Stimulated activated CD8-positive, alpha-beta memory T cell treated with anti-CD3 and anti-CD28 coated beads, Interleukin-7, amount 100 ng/mL, for 1 hour (primary cell): Measurements from ENCODE around the gene FAM83B.
"Not testable (repeated sequence)": the region's sequence is repeated elsewhere in the genome, so short reads cannot be mapped to it uniquely, and the experiment has no call there.

Source experiments
- DNase-seq, 2 donors: peaks; one replicate each; pipeline ENCODE4 v3.0.0-alpha.2; 2020; ENCODE audit warnings: low read depth in 2 of 2

The FAM83B gene

DNA sequence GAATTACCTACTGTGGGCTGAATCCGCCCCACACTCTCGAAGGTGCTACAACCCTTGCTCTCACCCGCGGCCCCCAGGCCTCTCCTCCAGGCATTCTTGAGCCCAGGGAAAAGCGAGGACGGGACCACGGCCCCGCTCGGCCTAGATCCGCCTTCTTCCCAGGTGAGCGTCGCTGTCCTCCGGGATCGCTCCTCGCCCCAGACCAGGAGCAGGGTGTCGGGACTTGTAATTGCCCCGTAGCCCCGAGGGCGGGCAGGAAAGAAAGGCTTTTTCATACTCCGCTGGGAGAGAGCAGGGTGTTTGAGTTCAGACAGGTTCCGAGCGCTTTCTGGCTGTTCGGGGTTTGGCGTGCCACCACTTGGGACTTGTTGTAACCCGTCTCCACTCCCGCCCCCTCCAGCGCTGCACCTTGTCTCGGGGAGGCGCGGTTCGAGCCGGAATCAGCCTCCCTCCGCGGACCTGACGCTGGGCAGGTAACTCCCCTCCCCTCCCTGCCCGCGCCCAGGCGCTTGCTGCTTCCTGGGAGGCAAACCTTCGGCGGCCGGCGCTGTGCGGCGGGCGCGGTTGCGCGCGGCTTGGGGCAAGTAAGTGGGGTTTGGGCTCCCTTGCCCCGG, at the start of gene FAM83B:
FAM83B (plus strand) TSS at position 529 of the 614 bp plus-strand sequence. CDS start 23,476 bp downstream, outside the sequence.
- DNase-seq, result no peak

- DNase-seq, result not testable (repeated sequence)
Observed at GRCh38 chr6:54796918-54797317, 49.7 kb upstream of the FAM83B start.

GRCh38 chr6:54800050-54800600, 46.4 kb upstream of the FAM83B start:
- DNase-seq, result no peak

- no peak for DNase-seq
Observed at GRCh38 chr6:54801244-54801643, 45.3 kb upstream of the FAM83B start.

GRCh38 chr6:54801669-54802068, 44.9 kb upstream of the FAM83B start:
- no peak for DNase-seq

DNA sequence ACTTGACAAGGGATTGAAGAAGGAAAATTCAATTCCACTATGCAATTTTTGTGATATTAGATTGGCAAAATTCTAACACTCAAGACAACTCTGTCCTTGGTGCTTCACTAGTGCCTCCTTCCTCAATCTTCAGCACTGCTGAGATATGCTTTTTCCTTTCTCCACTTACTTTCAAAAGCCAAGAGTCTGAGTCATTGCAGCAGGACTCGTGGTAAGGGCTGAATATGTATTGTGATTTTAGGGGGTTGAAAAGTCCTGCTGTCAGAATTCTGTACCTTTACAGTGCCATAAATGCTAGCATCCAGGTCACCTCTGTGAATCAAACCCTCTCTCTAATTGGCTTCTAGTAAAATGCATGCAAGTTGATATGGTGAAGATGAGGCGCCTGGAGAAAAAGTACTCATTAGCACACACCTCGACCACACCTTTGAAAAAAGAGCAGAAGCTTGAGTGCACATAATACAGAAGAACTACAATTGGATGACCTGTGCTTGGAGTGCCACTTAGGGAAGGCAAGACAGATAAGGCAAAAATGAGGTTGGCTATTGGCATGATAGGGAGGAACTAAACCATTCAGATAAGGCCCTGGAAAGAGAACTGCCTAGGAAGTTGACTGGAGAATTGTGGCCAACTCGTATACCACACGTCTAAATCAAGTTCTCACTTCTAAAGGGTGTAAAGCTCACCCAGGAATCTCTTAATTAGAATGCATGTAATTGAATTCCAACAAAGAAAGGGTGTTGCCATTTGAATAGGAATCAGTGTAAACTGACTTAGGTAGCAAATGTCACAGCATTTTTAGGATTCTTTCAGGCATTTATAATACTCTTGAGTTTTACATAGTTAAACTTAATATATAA, 43.6 kb upstream of the FAM83B start:
- DNase-seq, result no peak

GRCh38 chr6:54805077-54805476, 41.5 kb upstream of the FAM83B start:
- no peak for DNase-seq

DNA sequence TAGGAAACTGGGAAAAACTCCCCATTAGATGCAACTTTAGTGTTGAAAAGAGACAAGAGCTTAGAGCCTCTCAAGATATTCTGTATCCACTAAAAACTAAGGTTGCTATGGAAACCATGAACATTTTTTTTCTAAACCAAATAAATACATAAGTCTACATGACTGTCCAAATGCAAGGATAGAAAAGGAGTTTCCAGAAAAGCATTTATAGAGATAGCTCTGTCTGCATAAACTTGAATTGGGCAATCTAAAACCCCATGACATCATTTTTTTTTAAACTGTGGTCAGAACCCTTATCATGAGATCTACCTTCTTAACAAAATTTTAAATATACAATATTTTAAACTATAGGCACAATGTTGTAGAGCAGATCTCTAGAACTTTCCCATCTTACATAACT, 36.4 kb upstream of the FAM83B start:
- no peak for DNase-seq

- no peak for DNase-seq
Observed at GRCh38 chr6:54813892-54814291, 32.7 kb upstream of the FAM83B start.

DNA sequence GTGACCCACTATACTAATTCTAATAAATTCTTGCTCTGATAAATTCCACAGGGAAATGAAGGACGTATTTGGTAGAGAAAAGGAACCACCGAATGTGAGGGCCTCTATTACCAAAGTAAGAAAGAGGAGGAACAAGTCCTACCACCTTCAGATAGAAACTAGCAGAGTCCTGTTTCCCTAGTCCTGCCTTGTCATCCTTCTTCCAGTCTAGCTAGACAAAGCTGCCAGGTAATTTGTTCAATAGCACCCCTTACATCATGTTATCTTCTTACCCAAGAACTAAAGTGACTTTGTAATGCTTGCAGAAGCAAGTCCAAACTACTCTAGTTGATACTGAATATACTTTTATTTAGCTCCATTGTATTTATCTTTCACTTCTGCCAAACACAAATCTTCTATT, 29.3 kb upstream of the FAM83B start:
- DNase-seq, result no peak

GRCh38 chr6:54817834-54818233, 28.7 kb upstream of the FAM83B start:
- DNase-seq, result no peak

GRCh38 chr6:54824225-54824624, 22.3 kb upstream of the FAM83B start:
- DNase-seq, result not testable (repeated sequence)

DNA sequence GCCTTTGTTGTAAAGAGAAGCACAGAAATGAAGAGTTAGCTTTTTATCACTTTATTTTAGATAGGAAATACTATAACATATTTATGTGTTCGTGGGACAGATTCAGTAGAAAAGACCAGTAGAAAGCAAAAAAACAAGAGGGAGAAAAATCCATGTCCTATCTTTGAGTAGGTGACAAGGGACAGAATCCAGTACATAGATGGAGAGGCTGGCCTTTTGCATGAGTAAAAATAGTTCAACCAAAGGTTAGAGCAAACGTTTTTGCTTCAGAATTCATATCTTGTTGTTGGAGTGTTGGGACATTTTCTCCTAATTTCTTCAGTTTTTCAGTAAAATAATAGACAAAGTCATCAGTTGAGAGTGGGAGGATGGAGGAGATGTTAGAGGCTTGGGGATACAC, 19.6 kb upstream of the FAM83B start:
- no peak for DNase-seq

- DNase-seq, result no peak
Observed at GRCh38 chr6:54830216-54830615, 16.4 kb upstream of the FAM83B start.

- no peak for DNase-seq
Observed at GRCh38 chr6:54835176-54835575, 11.4 kb upstream of the FAM83B start.

DNA sequence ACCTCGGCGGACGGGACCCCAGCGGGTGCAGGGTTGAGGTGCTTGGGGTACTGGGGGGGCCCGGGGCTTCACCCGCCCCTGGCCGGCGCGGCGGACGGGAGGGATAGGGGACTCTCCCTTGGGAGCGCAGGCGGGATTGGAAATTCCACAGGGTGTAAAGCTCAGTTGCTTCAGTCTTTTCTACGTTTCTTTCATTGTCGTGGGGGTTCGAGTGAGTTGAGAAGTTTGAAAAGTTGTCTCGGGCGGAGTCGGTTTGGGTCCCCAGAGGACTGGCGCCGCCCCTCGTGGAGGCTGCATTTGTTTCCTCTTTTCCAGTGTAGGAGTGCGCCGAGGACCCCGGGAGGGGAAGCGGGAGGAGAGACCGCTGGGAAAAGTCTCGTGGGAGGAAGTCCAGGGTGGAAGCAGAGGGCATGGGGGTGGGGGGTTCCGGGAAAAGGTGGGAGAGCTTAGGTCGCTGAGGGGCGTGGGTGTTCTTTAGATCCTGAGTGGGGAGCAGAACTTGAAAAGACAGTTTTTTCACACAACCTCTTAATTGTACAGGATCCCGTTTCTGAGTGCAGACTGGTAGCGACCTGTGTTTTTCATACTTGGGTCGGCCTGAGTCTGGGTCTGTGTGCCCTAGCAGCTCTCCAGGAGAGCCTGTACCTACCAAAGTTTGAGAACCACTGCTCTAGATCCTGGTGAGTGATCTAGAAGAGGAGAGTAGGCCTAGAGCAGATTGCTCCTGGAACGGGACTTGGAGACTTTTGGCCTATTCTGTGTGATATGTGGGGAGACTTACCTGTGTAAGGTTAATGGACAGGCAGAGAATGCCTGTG, 495 bp downstream of the FAM83B start:
- DNase-seq, result no peak

- no peak for DNase-seq
Observed at GRCh38 chr6:54847799-54848597, 1.4 kb downstream of the FAM83B start.

DNA sequence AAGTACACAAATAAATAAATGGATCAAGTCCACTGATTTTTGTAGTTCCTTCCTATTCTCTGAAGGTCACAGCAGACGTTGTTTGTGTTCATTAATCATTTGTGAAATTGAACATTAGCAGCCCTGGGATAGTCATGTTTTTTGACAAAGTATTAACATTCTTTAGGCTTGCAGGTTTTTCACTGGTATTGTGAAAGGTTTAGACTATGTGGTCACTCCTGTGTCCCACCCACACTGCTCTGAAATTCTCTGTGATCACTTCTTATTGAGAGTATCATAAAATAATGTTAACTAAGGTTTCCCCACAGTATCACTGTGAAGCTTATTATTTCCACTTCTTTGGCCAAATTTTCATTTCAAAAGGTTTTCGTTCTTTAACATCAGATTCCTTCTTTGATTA, 3.5 kb downstream of the FAM83B start:
- no peak for DNase-seq

DNA sequence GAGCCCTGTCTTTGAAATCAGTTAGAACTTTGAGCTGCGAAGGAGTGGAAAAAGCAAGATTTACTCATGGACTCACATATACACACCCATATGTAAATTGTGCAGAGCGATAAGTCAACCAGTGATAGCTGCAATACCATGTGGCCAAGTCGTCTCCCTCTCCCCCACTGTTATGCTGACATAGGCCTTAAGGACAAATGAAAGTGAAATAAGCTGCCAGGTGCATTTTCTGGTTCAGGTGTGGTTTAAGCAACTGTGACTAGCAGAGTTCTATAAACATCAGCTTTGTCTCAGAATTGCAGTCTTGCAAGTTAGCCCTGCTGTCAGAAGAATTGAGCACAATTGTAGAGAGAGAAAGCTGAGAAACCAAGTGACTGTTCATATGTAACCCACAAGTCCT, 9.6 kb downstream of the FAM83B start:
- DNase-seq, result no peak

GRCh38 chr6:54860132-54860531, 13.6 kb downstream of the FAM83B start:
- DNase-seq, result no peak

DNA sequence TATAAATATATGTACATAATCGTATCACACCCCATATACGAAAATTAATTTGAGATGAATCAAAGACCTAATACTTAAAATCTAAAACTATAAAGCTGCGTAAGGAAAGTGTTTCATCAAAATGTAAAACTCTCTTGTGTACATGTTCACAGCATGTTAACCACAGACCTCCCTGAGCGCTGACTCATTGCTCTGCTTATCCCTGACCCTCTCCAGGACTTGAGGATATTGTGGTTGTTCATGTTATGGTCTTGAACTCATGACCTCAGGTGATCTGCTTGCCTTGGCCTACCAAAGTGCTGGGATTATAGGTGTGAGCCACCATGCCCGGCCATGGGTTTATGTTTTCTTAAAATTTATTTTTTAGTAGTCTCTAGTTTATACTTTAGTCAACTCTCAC, 14.2 kb downstream of the FAM83B start:
- DNase-seq, result no peak
